ENCODE data around the gene NTN1. TPM values are rescaled to one million over a fixed set of nuclear protein-coding genes. Genes with fewer than 3 reads are reported as not detected.

NTN1 gene
- polyA plus RNA-seq, 3 donors: 0.03 to 0.04 TPM; not detected in 1

DNA sequence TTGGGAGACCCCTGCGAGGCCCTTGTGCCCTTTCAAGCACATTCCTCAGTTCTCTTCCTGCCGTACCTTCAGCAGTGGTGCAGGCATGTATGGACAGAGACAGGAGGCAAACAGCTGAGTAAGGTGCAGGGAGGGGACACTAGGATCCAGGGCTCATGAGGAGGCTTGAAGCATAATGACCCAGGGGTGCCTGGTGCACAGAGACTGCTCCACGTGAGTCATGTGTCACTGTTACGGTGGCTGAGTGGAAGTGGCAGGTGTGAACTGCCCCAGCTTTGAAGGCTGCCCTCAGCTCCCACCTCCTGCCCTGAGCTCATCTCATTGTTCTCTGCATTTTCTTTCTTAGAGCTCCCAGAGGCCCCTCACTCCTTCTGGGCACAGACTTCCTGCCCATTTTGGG, 124.8 kb downstream of the NTN1 start:
- no peak overlapping the region for H3K4me3 Mint-ChIP-seq
- WGBS (ENCODE audit: insufficient coverage): 88% methylated on average over 3 of the region's 4 CpGs
- no peak for DNase-seq
- Histone ChIP-seq H3K4me2 (replicated peaks; ENCODE audit: extremely low read depth, low read length, poor library complexity, severe bottlenecking) (no peak overlapping the region), H2AFZ (ENCODE audit: insufficient read depth, low read depth, low read length, poor library complexity, severe bottlenecking) (no peak overlapping the region), H3K9ac (ENCODE audit: insufficient read depth, low read length, poor library complexity, severe bottlenecking) (no peak overlapping the region), H3K4me3 (replicated peaks in 1 of 3; ENCODE audit: low read depth in 2 of 3, low read length in 3 of 3) (no peak overlapping the region), H3K9me3 (replicated peaks in 1 of 2; ENCODE audit: control insufficient read depth in 1 of 2, insufficient read depth in 1 of 2, low read length in 2 of 2) (no peaks in the 10 kb centered on the region), H4K20me1 (ENCODE audit: insufficient read depth, low read length) (no peaks in the 10 kb centered on the region), H3K79me2 (ENCODE audit: insufficient read depth, low read length) (no peaks in the 10 kb centered on the region), H3K27ac (ENCODE audit: low read depth in 1 of 2, low read length in 2 of 2) (no peak overlapping the region), H3K4me1 (ENCODE audit: control insufficient read depth in 1 of 2, insufficient read depth in 2 of 2, low read length in 2 of 2) (no peaks in the 10 kb centered on the region), H3K27me3 (ENCODE audit: control insufficient read depth in 2 of 2, insufficient read depth in 2 of 2, low read length in 2 of 2) (no peaks in the 10 kb centered on the region), H3K36me3 (replicated peaks in 1 of 2; ENCODE audit: control insufficient read depth in 1 of 2, insufficient read depth in 2 of 2, low read length in 2 of 2) (no peaks in the 10 kb centered on the region)
- TF ChIP-seq CTCF (IDR thresholded peaks at IDR 0.05): no peak
- H3K27me3 Mint-ChIP-seq (ENCODE audit: low read depth in 3 of 3): peaks cover 5 to 16% (median 12%) of the 10 kb centered on the region in 3 donors
- H3K27ac Mint-ChIP-seq: no peak overlapping the region
- H3K36me3 Mint-ChIP-seq: no peaks in the 10 kb centered on the region
- intact Hi-C loops (cut with micrococcal nuclease): no loop called here
- H3K4me1 Mint-ChIP-seq: no peaks in the 10 kb centered on the region
- no peaks in the 10 kb centered on the region for H3K9me3 Mint-ChIP-seq

DNA sequence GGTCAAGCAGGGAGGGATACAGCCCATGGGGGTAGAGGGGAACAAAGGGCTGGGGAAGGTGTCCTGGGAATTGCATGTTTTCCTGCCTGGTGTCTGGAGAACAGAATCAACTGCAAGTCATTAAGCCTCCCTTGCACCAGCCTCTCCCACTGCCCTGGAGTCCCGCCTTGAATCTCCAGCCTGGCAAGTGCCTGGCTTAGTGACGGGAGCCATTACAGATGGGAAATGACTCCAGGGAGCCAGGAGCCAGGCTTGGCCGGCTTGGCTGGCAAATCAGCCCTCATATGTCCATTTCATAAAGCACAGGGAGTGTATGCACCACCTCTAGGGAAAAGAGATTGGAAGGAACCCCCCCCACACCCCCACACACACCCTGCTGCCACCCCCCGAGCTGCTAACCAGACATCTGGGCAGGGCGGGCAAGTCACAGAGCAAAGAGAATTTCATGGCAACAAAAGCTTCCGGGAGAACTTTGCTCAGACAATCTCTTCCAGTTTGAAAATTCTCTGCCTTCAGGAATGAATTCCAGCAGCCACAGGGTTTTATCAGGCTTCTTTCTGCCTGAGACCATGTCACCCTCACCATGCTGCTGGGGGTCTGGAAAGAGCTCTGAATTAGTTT, 127.7 kb downstream of the NTN1 start:
- no peak overlapping the region for H3K4me2 ChIP-seq (replicated peaks; ENCODE audit: extremely low read depth, low read length, poor library complexity, severe bottlenecking)
- H3K27ac ChIP-seq (ENCODE audit: low read depth in 1 of 2, low read length in 2 of 2): no peak overlapping the region
- H3K4me3 Mint-ChIP-seq: no peak overlapping the region
- no peaks in the 10 kb centered on the region for H3K4me1 Mint-ChIP-seq
- 90% methylated on average over 6 of the region's 6 CpGs for WGBS (ENCODE audit: insufficient coverage)
- H3K4me1 ChIP-seq (ENCODE audit: control insufficient read depth in 1 of 2, insufficient read depth in 2 of 2, low read length in 2 of 2): no peaks in the 10 kb centered on the region
- H3K27me3 Mint-ChIP-seq (ENCODE audit: low read depth in 3 of 3): peaks cover 6 to 16% (median 16%) of the 10 kb centered on the region in 3 donors
- H3K27ac Mint-ChIP-seq: peak overlapping the region in 1 of 7 donors; percentile 21
- H4K20me1 ChIP-seq (ENCODE audit: insufficient read depth, low read length): no peaks in the 10 kb centered on the region
- TF ChIP-seq CTCF (IDR thresholded peaks at IDR 0.05): no peak
- H3K79me2 ChIP-seq (ENCODE audit: insufficient read depth, low read length): no peaks in the 10 kb centered on the region
- H3K4me3 ChIP-seq (replicated peaks in 1 of 3; ENCODE audit: low read depth in 2 of 3, low read length in 3 of 3): no peak overlapping the region
- H3K27me3 ChIP-seq (ENCODE audit: control insufficient read depth in 2 of 2, insufficient read depth in 2 of 2, low read length in 2 of 2): no peaks in the 10 kb centered on the region
- no peak overlapping the region for H3K9ac ChIP-seq (ENCODE audit: insufficient read depth, low read length, poor library complexity, severe bottlenecking)
- H3K9me3 ChIP-seq (replicated peaks in 1 of 2; ENCODE audit: control insufficient read depth in 1 of 2, insufficient read depth in 1 of 2, low read length in 2 of 2): no peaks in the 10 kb centered on the region
- peaks cover 0 to 6% (median 0%) of the 10 kb centered on the region in 7 donors for H3K9me3 Mint-ChIP-seq
- intact Hi-C loops (cut with micrococcal nuclease): no loop called here
- no peak for DNase-seq
- H3K36me3 Mint-ChIP-seq: no peaks in the 10 kb centered on the region
- no peak overlapping the region for H2AFZ ChIP-seq (ENCODE audit: insufficient read depth, low read depth, low read length, poor library complexity, severe bottlenecking)
- H3K36me3 ChIP-seq (replicated peaks in 1 of 2; ENCODE audit: control insufficient read depth in 1 of 2, insufficient read depth in 2 of 2, low read length in 2 of 2): no peaks in the 10 kb centered on the region
